GM12892 (cell line): ENCODE results near the gene EXT2.

Experiments
- DNase-seq: peaks from one replicate; pipeline ENCODE4 v3.0.0; 2011; ENCODE audit not compliant: insufficient read length
- FAIRE-seq: peaks from 2 replicates; lab custom pipeline; 2011; peaks lifted over from hg19 to GRCh38; lab: Jason Lieb, UNC
- POLR2A ChIP-seq: IDR thresholded peaks from 2 replicates; pipeline ENCODE4 v1.6.1; 2011; ENCODE audit warnings: low read depth, low read length, control low read depth
- POLR2AphosphoS5 ChIP-seq: IDR thresholded peaks from 2 replicates; pipeline ENCODE4 v1.6.1; 2011; ENCODE audit warnings: low read depth, low read length, control low read depth
- TAF1 ChIP-seq: IDR thresholded peaks from 2 replicates; pipeline ENCODE4 v1.6.1; 2011; ENCODE audit warnings: low read depth, mild to moderate bottlenecking, control low read depth, low read length, borderline replicate concordance

The EXT2 gene

DNA sequence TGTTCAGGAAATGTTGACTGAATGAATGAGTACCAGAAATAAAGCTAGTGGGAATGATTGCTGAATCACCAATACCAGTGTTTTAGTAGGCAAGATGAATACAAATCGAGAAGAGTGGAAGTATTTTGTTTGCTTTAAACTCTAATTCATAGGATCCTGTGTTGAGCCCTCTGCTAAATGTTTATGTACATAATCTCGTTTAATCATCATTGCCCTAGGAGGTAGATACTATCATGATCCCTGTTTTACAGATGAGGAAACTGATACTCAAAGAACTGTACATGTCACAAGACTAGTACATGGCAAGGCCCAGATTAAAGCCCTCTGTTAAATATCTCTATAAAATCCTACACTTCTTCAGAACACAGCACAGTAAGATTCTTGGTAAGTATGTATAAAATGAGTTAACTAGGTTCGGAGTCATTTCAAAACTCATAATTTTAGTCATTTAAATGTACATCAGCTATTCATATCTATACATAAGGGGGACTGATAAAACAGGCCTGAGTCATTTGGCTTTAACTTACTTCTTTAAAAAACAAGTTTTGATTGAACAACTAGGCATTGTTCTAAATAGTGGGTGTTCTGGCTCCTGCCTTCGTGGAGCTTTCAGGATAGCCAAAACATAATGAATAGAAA lies 97.1 kb downstream of the EXT2 start:
- no peak for DNase-seq
- TF ChIP-seq POLR2A: no peak
- no peak for TF ChIP-seq POLR2AphosphoS5
- TF ChIP-seq TAF1: no peak

DNA sequence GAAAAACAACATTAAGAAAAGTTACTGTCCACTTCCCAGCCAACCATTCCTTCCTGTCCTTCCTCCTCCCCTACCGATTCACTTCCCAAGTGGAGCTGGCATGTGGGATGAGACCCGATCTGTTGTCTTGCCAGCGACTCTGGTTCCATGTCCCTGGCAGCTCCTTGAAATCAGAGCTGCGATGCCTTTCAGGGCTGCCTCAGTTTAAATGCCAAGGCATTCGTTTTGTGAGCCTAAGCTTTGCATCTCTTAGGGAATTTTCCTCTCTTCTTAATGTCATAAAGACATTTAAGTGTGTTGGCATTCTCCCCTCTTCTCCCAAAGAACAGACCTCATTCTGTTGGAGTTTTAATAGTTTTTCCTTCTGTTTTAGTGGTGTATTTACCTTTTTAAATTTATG lies 98.4 kb downstream of the EXT2 start:
- FAIRE-seq (no peak), DNase-seq (no peak)
- TF ChIP-seq TAF1 (no peak), POLR2A (no peak), POLR2AphosphoS5 (no peak)

More for the DNA sequence above, 97.1 kb downstream of the EXT2 start:
- FAIRE-seq: peak; percentile 27

DNA sequence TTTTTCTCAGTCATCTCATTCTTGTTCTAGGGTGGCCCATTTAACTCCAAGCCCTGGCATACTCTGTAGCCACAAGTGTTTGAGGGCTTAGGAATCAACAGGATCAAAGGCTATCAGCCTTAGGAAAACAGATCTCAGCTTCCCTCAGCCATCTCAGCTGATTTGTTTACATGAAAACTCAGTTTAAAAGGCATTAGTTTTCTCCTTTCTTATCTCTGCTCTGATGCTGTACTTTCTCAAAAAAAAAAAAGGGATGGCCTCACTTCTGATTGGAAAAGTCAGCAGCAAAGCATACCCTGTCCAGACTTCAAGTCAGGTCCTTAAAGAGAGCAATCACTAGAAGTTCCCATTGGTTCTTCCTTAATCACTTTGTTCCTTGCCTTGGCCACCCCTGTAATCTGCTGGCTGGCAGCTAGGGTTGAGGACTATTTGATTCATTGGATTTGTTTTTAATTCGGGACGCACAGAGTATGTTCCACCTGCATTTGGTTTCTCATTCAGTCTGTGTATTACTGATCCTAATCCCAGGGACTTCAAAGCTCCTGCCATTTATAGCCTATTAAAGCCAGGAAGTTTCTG lies 102.8 kb downstream of the EXT2 start:
- TF ChIP-seq POLR2AphosphoS5: no peak
- DNase-seq (no peak), FAIRE-seq (no peak)

DNA sequence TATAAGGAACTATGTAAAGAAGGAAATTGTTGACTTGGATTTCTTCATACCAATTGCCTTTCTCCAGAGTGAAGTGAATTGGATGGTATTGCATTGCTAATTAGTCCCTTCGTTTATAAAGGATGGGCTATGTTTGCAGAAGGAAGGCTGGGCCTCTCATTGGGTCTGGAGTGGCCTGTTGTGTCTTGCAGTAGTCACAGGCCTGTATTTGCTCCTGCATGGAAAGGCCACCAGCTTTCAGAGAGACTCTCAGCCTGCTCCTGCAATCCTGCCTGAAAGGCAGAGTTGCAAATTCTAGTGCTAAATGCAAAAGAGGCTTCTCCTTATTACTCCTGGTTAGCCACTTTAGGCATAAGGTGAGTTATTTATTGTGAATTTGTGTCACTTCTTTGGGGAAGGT lies 103.8 kb downstream of the EXT2 start:
- TF ChIP-seq POLR2AphosphoS5: no peak
- no peak for TF ChIP-seq POLR2A
- TF ChIP-seq TAF1: no peak
- DNase-seq (no peak), FAIRE-seq (no peak)

DNA sequence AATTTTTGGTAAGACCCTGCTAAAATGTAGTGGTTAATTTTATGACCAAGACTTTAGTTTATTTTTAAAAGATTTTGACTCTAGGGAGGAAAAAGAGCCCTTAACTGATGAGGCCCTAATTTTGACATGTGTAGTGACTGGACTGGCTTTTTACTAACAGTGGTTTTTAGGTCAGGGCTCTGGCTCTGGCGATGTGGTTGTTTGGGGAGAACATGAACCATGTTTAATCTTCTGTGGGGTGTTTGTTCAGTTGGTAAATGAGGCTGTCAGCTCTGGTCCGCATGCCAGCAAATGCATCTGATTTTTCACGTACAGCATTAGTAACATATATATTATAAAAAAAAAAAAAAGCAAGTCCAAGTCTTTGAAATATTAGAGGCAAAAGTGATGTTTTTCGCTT lies 104.3 kb downstream of the EXT2 start:
- no peak for FAIRE-seq
- no peak for DNase-seq
- TF ChIP-seq POLR2AphosphoS5: no peak
- TF ChIP-seq POLR2A: no peak
- TF ChIP-seq TAF1: no peak

DNA sequence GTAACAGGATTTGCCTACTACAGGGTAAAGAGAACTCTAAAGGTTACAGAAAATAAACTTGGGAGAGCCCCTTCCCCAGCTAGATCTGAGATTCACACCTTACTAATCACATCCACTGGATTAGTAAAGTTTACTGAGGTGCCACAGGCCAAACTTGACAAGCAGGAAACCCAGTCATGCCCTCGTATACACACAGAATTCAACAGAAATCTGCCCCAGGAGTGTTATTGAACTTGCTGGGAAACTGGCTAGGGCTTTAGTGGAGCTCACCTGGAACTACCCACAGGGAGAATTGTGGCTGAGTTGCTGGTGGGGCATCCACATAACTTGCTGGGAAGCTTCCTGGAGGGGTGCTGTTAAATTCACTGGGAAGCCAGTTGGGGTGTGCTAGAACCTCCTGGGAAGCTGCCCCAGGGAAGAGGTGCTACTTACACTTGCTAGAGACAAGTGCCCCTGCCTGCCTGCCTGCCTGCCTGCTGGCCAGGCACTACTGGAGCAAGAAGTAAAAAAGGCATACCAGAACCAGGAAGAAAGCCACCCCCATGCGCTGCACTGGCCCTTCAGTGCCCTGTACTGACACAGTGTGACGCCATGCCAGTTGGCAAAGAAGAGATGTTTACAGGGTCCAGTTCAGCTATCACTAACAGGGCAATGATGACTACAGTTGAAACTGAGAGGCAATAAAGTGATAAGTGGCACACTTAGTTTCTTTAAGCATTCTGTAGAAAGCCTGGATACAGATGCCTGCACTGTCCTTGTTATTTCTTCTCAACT lies 108.0 kb downstream of the EXT2 start:
- FAIRE-seq: peak; percentile 30
- no peak for DNase-seq
- no peak for TF ChIP-seq POLR2AphosphoS5
- no peak for TF ChIP-seq TAF1
- TF ChIP-seq POLR2A: no peak

DNA sequence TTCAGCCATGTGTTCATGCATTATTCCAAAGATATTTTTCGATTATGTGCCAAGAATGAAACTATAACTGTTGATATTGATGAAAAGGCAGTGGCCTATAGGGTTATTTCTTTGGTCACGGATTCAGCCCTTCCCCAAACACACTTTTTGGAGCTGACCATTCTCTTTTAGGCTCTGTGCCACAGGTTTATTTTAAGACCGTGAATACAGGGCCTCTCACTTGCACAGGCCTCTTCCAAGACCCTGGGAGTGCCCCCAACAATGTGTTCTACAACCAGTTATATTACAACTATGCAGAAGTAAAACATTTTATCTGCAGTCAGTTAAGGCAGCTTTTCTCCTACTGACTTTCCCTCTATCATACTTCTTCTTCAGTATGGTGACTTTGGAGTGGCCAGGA lies 109.9 kb downstream of the EXT2 start:
- peak; percentile 38 for FAIRE-seq
- no peak for DNase-seq
- no peak for TF ChIP-seq POLR2A
- no peak for TF ChIP-seq POLR2AphosphoS5
- TF ChIP-seq TAF1: no peak

DNA sequence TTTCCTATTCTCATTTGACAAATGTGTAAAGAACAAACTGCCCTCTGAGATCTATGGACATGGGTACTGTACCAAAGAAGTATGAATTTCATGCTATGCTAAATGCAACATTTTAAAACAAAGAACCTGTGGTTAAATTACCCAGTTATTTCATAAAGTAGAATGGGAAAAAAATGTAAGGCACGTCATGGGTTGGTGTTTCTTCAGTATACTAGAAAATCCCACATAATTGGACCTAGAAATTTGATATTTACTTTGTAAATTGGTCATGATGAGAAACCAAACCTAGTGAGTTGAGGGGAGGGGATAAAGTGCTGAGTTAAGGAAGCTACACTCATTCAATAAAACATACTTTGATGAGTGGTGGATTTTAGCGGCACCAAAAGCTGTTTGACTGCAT lies 110.4 kb downstream of the EXT2 start:
- no peak for TF ChIP-seq POLR2AphosphoS5
- TF ChIP-seq POLR2A: no peak
- no peak for TF ChIP-seq TAF1
- no peak for FAIRE-seq
- DNase-seq: no peak

DNA sequence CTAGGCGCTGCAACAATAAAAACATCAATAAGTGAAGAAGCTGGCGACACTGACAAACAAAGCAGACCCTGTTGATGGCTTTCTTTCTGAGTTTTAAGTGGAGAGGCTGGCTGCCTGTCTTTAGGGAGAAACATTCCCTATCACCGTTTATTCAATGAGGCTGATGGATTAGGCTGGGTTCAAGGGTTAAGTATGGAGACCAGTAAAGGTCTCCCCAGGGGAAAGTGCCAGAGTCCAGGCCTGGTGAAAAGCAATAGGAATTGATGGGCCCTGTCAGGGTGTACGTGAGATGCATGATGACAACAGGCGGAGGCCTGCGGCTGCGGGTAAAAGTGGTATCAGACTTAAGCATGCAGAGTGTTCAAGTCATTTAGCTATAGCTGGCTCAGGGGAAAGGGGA lies 111.8 kb downstream of the EXT2 start:
- no peak for TF ChIP-seq POLR2AphosphoS5
- TF ChIP-seq POLR2A: no peak
- TF ChIP-seq TAF1: no peak
- no peak for DNase-seq
- no peak for FAIRE-seq

DNA sequence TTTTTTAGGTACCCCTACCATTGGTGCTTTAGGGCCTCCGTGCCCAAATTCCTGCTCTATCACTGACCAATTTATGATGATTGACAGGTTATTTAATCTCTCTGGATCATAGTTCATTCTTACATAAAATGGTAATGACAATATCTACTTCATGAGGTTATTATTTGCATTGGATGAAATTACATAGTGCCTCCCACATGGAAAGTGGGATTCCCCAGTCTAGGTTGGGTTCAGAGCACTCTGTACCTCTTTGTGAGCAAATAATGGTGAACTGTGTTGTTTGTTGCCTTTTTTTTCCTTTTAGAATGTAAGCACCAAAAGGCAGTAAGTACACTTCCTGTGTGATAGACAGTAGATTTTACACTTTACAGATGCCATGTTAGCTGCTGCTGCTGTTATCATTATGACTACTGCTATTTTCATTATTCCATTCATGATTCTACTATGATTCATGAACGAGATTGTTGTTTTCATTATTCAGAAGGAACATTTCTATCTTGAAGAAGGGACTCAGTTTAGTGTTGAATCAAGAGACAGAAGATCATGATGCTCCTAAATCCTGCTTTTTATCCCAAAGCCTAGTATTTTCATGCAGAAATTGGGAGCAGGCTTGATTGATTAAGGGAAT lies 113.6 kb downstream of the EXT2 start:
- FAIRE-seq (no peak), DNase-seq (no peak)
- TF ChIP-seq TAF1: no peak
- no peak for TF ChIP-seq POLR2AphosphoS5
- TF ChIP-seq POLR2A: no peak

DNA sequence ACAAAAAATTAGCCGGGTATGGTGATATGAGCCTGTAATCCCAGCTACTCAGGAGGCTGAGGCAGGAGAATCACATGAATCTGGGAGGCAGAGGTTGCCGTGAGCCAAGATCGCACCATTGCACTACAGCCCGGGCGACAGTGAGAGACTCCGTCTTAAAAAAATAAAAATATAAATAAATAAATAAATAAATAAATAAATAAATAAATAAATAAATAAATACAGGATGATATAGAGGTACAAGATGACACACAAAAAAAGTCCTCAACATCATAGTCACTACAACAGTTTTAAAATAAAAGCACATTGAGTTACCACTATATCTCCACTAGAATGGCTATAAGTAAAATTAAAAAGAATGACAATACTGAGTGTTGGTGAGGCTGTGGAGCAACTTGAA lies 116.7 kb downstream of the EXT2 start:
- DNase-seq (no peak), FAIRE-seq (no peak)
- TF ChIP-seq TAF1 (no peak), POLR2A (no peak), POLR2AphosphoS5 (no peak)

DNA sequence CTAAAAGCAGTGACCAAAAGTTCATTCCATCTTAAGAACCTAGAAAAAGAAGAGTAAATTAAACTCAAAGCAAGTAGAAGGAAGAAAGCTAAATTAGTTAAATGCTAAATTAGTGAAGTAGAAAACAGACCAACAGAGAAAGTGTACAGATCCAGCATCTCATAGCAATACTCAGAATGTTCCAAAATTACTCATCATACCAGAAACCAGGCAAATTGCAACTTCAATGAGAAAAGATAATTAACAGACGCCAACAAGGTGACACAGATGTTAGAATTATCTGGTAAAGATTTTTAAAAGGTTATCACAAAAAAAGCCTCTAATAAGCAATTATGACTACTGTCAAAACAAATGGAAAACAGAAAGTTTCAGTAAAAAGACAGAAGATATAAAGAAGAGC lies 117.7 kb downstream of the EXT2 start:
- DNase-seq (no peak), FAIRE-seq (no peak)
- TF ChIP-seq POLR2A: no peak
- no peak for TF ChIP-seq POLR2AphosphoS5
- TF ChIP-seq TAF1: no peak
